K562 (cell line): ENCODE results near the gene LTBP2. TPM values are rescaled to one million over a fixed set of nuclear protein-coding genes. Genes with fewer than 3 reads are reported as not detected.

Source experiments
- CHD2 ChIP-seq: IDR thresholded peaks from 2 replicates; pipeline ENCODE4 v1.6.1; 2011; ENCODE audit warnings: low read depth, low read length
- IRF1 ChIP-seq: sonication (generic); formaldehyde crosslinking; IDR thresholded peaks from 2 replicates; pipeline ENCODE4 v1.8.0; 2022; ENCODE audit warnings: missing genetic modification reagents, mild to moderate bottlenecking, borderline replicate concordance
- KHSRP ChIP-seq: fragments of 450-650 bp; IDR thresholded peaks from 2 replicates; pipeline ENCODE4 v1.6.1; 2017
- NELFE ChIP-seq: IDR thresholded peaks from 2 replicates; pipeline ENCODE4 v1.6.1; 2011; ENCODE audit warnings: mild to moderate bottlenecking; ENCODE audit not compliant: insufficient read depth, insufficient read length
- NR2C1 ChIP-seq, 2 experiments: fragments of 450-650 bp; IDR thresholded peaks; 2 replicates each; pipeline ENCODE4 v1.6.1; 2017; ENCODE audit warnings: mild to moderate bottlenecking in 2 of 2, antibody characterized with exemption in 1 of 2, inconsistent platforms in 1 of 2, missing compliant biosample characterization in 1 of 2, missing genetic modification characterization in 1 of 2
- POLR3A ChIP-seq: IDR thresholded peaks from 2 replicates; pipeline ENCODE4 v1.6.1; 2011; ENCODE audit warnings: borderline replicate concordance, mild to moderate bottlenecking, moderate library complexity; ENCODE audit not compliant: insufficient read length, insufficient read depth; ENCODE audit errors: extremely low read depth
- PRDM10 ChIP-seq: fragments of 450-650 bp; IDR thresholded peaks from 2 replicates; pipeline ENCODE4 v1.6.1; 2018; ENCODE audit not compliant: partially characterized antibody
- RNF2 ChIP-seq: sonication (generic); IDR thresholded peaks from 2 replicates; pipeline ENCODE4 v1.6.1; 2016
- RUNX1 ChIP-seq: sonication (generic); IDR thresholded peaks from 2 replicates; pipeline ENCODE4 v1.6.1; 2016; ENCODE audit warnings: antibody characterized with exemption, low read depth
- STAT5A ChIP-seq: IDR thresholded peaks from 2 replicates; pipeline ENCODE4 v1.6.1; 2012; ENCODE audit warnings: low read length, inconsistent platforms, borderline replicate concordance
- ZBTB12 ChIP-seq: fragments of 250-450 bp; sonication (Bioruptor Pico); IDR thresholded peaks from 2 replicates; pipeline ENCODE4 v1.4.0; 2020
- ZNF311 ChIP-seq: fragments of 250-450 bp; sonication (Bioruptor Pico); IDR thresholded peaks from 2 replicates; pipeline ENCODE4 v1.4.0; 2020; ENCODE audit warnings: mild to moderate bottlenecking, moderate library complexity
- polyA plus RNA-seq, 8 experiments: library from polyadenylated mRNA; depleted of rRNA in 4 of 8; stranded (reverse) in 5 of 8; unstranded in 3 of 8; fragments of >200 nt; fragmentation: Nextera tagmentation in 2 of 8; fragmentation: Illumina TruSeq in 1 of 8; extraction: Ambion mirVana in 2 of 8; extraction: Trizol in 1 of 8; gene quantifications; 2 replicates each; pipeline versions ENCODE4 v1.2.1 to v1.2.3, GENCODE V29; 2011 to 2014; ENCODE audit warnings: inconsistent platforms in 1 of 8, missing spikeins in 1 of 8
- total RNA-seq, 7 experiments: library from RNA; depleted of rRNA in 6 of 7; stranded (reverse); fragments of >200 nt in 6 of 7; fragmentation: Illumina TruSeq in 2 of 7; extraction: Trizol in 2 of 7; gene quantifications; 2 replicates each; pipeline versions ENCODE4 v1.2.1 to v1.2.3, GENCODE V29; 2011 to 2021; ENCODE audit warnings: low replicate concordance in 1 of 7

The LTBP2 gene
- total and polyA plus RNA-seq, 9 of the 15 experiments (the other 6 are each of a cell fraction or from before 2014, with no cell fraction given), result under 0.01 to 0.18 (median 0.03) TPM; not detected in 3

GRCh38 chr14:74543771-74544438 lies 68.1 kb downstream of the LTBP2 start (continued):
- TF ChIP-seq KHSRP, result no peak
- TF ChIP-seq ZNF311 (CRISPR knock-in tag), result no peak
- no peak for TF ChIP-seq RUNX1
- TF ChIP-seq RNF2, result no peak
- TF ChIP-seq CHD2, result no peak
- TF ChIP-seq NELFE, result no peak
- no peak for TF ChIP-seq ZBTB12 (CRISPR knock-in tag)
- no peak for TF ChIP-seq STAT5A
- TF ChIP-seq POLR3A, result no peak
- no peak for TF ChIP-seq IRF1 (CRISPR knock-in tag)
- TF ChIP-seq NR2C1 (IDR thresholded peaks at IDR 0.05), result no peak
- no peak for TF ChIP-seq NR2C1 (tag; IDR thresholded peaks at IDR 0.05)
- TF ChIP-seq PRDM10, result no peak
